Measurements from ENCODE around the gene ZNF215.

The ZNF215 gene

GRCh38 chr11:6995703-6996102 lies 69.5 kb downstream of the ZNF215 start:
- no peak overlapping the region for H3K9ac ChIP-seq (ENCODE audit: low read length)
- H4K20me1 ChIP-seq (ENCODE audit: insufficient read depth, low read length): no peaks in the 10 kb centered on the region
- no peaks in the 10 kb centered on the region for H3K79me2 ChIP-seq (ENCODE audit: insufficient read depth, low read length)
- peaks cover 7% of the 10 kb centered on the region for H3K4me1 ChIP-seq (ENCODE audit: insufficient read depth, low read length, severe bottlenecking)
- TF ChIP-seq EZH2 (IDR thresholded peaks at IDR 0.05; ENCODE audit: borderline replicate concordance, low read length): no peak
- no peak overlapping the region for H3K4me2 ChIP-seq (ENCODE audit: low read length)
- no peak overlapping the region for H2AFZ ChIP-seq (ENCODE audit: low read length)
- H3K4me3 ChIP-seq (ENCODE audit: low read depth, low read length, poor library complexity, severe bottlenecking): no peak overlapping the region
- H3K27ac ChIP-seq (ENCODE audit: low read depth, low read length, poor library complexity, severe bottlenecking): no peak overlapping the region
- no peaks in the 10 kb centered on the region for H3K9me2 ChIP-seq (ENCODE audit: low read depth, low read length)
- no peaks in the 10 kb centered on the region for H3F3A ChIP-seq (ENCODE audit: insufficient read depth, low read length)
- H3K36me3 ChIP-seq (ENCODE audit: insufficient read depth, low read length): no peaks in the 10 kb centered on the region
- H3K9me3 ChIP-seq (ENCODE audit: low read length): no peaks in the 10 kb centered on the region
- H3K27me3 ChIP-seq (ENCODE audit: insufficient read depth, low read length): no peaks in the 10 kb centered on the region

- H3K4me1 ChIP-seq (ENCODE audit: insufficient read depth, low read length, severe bottlenecking): no peaks in the 10 kb centered on the region
- H3F3A ChIP-seq (ENCODE audit: insufficient read depth, low read length): no peaks in the 10 kb centered on the region
- no peak for TF ChIP-seq CTCF (IDR thresholded peaks at IDR 0.05; ENCODE audit: low read length)
- no peak for TF ChIP-seq EZH2 (IDR thresholded peaks at IDR 0.05; ENCODE audit: borderline replicate concordance, low read length)
- no peak overlapping the region for H3K4me3 ChIP-seq (ENCODE audit: low read depth, low read length, poor library complexity, severe bottlenecking)
- no peaks in the 10 kb centered on the region for H3K79me2 ChIP-seq (ENCODE audit: insufficient read depth, low read length)
- H3K36me3 ChIP-seq (ENCODE audit: insufficient read depth, low read length): no peaks in the 10 kb centered on the region
- no peak overlapping the region for H3K9ac ChIP-seq (ENCODE audit: low read length)
- H3K9me3 ChIP-seq (ENCODE audit: low read length): no peaks in the 10 kb centered on the region
- no peak overlapping the region for H3K27ac ChIP-seq (ENCODE audit: low read depth, low read length, poor library complexity, severe bottlenecking)
- H3K27me3 ChIP-seq (ENCODE audit: insufficient read depth, low read length): no peaks in the 10 kb centered on the region
- H3K4me2 ChIP-seq (ENCODE audit: low read length): no peak overlapping the region
- no peaks in the 10 kb centered on the region for H3K9me2 ChIP-seq (ENCODE audit: low read depth, low read length)
- no peak overlapping the region for H2AFZ ChIP-seq (ENCODE audit: low read length)
- H4K20me1 ChIP-seq (ENCODE audit: insufficient read depth, low read length): no peaks in the 10 kb centered on the region
Observed at GRCh38 chr11:7004482-7004881, 78.3 kb downstream of the ZNF215 start.

Measured in OCI-LY1 (cell line).